Hepatocyte (in vitro differentiated cells): ENCODE data around the gene C4orf50.

Experiments used
- CTCF ChIP-seq: fragments of 200-600 bp; sonication (generic); IDR thresholded peaks from 2 replicates; pipeline ENCODE4 v1.5.1; 2016; ENCODE audit warnings: antibody characterized with exemption, mild to moderate bottlenecking; ENCODE audit not compliant: poor library complexity
- EZH2 ChIP-seq: fragments of 200-600 bp; sonication (generic); IDR thresholded peaks from 2 replicates; pipeline ENCODE4 v1.6.1; 2016; ENCODE audit warnings: antibody characterized with exemption, mild to moderate bottlenecking, borderline replicate concordance
- EZH2phosphoT487 ChIP-seq: fragments of 200-600 bp; sonication (generic); IDR thresholded peaks from one replicate; pipeline ENCODE4 v1.6.1; 2018; ENCODE audit warnings: antibody characterized with exemption, mild to moderate bottlenecking, low read depth, moderate library complexity; ENCODE audit not compliant: unreplicated experiment, severe bottlenecking

GRCh38 chr4:5955201-5955821, 62.9 kb downstream of the C4orf50 start:
- no peak for TF ChIP-seq CTCF
- no peak for TF ChIP-seq EZH2
- no peak for TF ChIP-seq EZH2phosphoT487
